ENCODE data around the gene CYSRT1. TPM values are rescaled to one million over a fixed set of nuclear protein-coding genes. Genes with fewer than 3 reads are reported as not detected.
A peak's percentile ranks its signal among the peaks of the same experiment; 100 is the strongest.

Gene CYSRT1
- total RNA-seq, 1 donor from 2014 or later: 3.9 TPM

DNA sequence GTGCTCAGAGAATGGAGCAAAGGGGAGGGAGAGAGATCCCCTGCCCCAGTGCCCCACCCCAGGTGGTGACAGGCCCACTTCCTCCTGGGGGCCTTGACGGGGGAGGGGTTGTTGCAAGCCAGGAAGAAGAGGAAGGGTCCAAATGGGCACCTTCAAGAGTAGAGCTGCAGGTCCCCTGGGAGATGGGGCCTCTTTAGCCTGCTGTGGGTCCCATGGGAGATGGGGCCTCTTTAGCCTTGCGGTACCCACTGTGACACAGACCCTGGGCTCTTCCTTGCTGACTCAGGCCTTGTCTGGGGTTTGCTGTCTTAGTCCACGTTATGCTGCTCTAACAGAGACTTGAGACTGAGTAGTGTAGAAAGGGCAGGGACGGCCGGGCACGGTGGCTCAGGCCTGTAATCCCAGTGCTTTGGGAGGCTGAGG, 43.0 kb downstream of the CYSRT1 start:
- H3K4me3 ChIP-seq (ENCODE audit: low read depth, low read length): no peak overlapping the region
- H3K36me3 ChIP-seq (ENCODE audit: control insufficient read depth, insufficient read depth, low read length): peaks cover 30% of the 10 kb centered on the region
- TF ChIP-seq, protein P1, sequence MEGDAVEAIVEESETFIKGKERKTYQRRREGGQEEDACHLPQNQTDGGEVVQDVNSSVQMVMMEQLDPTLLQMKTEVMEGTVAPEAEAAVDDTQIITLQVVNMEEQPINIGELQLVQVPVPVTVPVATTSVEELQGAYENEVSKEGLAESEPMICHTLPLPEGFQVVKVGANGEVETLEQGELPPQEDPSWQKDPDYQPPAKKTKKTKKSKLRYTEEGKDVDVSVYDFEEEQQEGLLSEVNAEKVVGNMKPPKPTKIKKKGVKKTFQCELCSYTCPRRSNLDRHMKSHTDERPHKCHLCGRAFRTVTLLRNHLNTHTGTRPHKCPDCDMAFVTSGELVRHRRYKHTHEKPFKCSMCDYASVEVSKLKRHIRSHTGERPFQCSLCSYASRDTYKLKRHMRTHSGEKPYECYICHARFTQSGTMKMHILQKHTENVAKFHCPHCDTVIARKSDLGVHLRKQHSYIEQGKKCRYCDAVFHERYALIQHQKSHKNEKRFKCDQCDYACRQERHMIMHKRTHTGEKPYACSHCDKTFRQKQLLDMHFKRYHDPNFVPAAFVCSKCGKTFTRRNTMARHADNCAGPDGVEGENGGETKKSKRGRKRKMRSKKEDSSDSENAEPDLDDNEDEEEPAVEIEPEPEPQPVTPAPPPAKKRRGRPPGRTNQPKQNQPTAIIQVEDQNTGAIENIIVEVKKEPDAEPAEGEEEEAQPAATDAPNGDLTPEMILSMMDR (IDR thresholded peaks at IDR 0.05; ENCODE audit: insufficient read depth, low read length, severe bottlenecking): no peak
- FAIRE-seq (no peak), DNase-seq (ENCODE audit: low read depth) (no peak)
- no peaks in the 10 kb centered on the region for H3K27me3 ChIP-seq (ENCODE audit: control insufficient read depth, insufficient read depth, low read length)

DNA sequence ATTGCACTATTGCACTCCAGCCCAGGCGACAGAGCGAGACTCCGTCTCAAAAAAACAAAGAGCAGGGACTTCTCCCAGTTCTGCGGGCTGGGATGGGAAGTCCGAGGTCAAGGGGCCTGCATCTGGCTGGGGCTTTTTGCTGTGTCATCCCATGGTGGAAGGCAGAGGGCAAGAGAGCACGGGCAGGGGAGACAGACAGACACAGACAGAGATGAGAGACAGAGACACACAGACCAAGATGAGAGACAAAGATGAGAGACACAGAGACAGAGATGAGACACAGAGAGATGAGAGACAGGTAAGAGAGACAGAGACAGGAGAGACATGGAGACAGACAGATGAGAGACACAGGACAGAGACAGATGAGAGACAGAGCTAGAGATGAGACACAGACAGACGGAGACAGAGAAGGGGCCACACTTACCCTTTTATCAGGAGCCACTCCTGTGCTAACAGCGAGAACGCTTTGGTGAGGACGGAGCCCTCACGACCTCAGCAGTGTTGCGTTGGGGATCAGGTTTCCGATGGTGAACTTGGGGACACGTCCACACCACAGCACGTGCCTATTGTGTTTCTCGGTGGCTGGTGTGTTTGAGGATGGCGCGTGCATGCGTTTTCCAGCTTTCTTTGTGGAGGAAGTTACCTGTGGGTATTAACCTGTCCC, 43.7 kb downstream of the CYSRT1 start:
- no peak overlapping the region for H3K4me3 ChIP-seq (ENCODE audit: low read depth, low read length)
- peak; percentile 7 for FAIRE-seq
- H3K27me3 ChIP-seq (ENCODE audit: control insufficient read depth, insufficient read depth, low read length): no peaks in the 10 kb centered on the region
- TF ChIP-seq, protein P1 (IDR thresholded peaks at IDR 0.05; ENCODE audit: insufficient read depth, low read length, severe bottlenecking): no peak
- H3K36me3 ChIP-seq (ENCODE audit: control insufficient read depth, insufficient read depth, low read length): peaks cover 30% of the 10 kb centered on the region
- no peak for DNase-seq (ENCODE audit: low read depth)

DNA sequence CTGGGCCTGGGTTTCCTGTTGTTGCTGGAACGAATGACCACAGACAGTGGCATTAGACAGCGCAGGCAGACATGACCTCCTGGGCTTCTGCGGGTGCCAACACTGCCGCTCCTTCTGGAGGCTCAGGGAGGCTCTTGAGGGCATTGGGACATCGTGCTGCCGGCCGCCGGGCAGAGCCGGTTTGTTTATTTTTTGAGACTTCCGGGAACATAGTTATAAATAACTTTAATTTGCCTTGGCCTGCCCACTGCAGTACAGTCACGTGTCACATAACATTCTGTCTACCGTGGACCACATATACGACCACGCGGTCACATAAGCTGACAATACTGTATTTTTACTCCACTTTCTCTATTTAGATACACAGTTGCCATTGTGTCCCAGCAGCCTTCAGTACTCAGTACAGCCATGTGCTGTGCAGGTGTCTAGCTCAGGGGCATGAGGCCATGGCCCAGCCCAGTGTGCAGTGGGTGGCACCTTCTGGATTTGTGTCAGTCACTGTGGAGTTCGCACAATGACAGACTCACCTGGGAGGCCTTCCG, 44.3 kb downstream of the CYSRT1 start:
- no peak overlapping the region for H3K4me3 ChIP-seq (ENCODE audit: low read depth, low read length)
- TF ChIP-seq, protein P1 (IDR thresholded peaks at IDR 0.05; ENCODE audit: insufficient read depth, low read length, severe bottlenecking): no peak
- peaks cover 25% of the 10 kb centered on the region for H3K36me3 ChIP-seq (ENCODE audit: control insufficient read depth, insufficient read depth, low read length)
- FAIRE-seq (no peak), DNase-seq (ENCODE audit: low read depth) (peak; percentile 48)
- H3K27me3 ChIP-seq (ENCODE audit: control insufficient read depth, insufficient read depth, low read length): no peaks in the 10 kb centered on the region

DNA sequence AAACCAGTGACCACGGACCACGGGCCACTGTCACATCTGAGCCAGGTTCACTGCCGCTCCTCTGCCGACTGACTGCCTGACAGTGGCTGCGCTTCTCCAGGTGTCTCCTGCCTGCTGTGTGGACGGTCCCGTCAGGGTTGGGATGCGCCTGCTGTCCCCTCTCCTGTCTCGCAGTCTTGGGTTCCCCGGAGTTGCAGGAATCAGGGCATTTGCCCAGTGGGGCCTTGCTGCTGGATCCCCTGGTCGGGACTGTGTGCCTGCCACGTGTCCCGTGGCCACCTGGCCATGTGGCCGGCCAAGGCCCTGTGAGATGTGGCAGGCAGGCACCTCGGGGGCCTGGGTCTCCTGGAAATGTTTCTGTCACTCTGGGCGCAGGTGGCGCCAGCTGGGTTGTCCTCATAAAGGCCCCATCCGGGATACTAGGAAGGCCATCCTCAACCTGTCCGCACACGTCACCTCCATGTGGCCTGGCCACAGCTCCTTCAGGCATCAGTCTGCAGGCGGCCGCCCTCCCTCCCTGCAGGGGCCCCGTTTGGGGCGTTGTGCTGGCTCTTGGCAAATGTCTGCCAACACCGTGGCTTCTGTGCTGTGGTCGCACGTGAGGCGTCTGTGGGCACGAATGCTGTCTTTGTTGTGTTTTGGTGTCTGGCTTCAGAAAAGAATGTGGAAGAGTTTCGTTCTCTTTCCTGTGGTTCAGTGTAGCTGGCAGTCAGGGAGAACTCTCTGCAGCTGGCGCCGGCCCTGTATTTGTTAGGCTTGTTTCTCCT, 46.1 kb downstream of the CYSRT1 start:
- Histone ChIP-seq H3K4me3 (ENCODE audit: low read depth, low read length) (no peak overlapping the region), H3K27me3 (ENCODE audit: control insufficient read depth, insufficient read depth, low read length) (no peaks in the 10 kb centered on the region), H3K36me3 (ENCODE audit: control insufficient read depth, insufficient read depth, low read length) (peaks cover 20% of the 10 kb centered on the region)
- TF ChIP-seq, protein P1 (IDR thresholded peaks at IDR 0.05; ENCODE audit: insufficient read depth, low read length, severe bottlenecking): no peak
- DNase-seq (ENCODE audit: low read depth): no peak
- no peak for FAIRE-seq

DNA sequence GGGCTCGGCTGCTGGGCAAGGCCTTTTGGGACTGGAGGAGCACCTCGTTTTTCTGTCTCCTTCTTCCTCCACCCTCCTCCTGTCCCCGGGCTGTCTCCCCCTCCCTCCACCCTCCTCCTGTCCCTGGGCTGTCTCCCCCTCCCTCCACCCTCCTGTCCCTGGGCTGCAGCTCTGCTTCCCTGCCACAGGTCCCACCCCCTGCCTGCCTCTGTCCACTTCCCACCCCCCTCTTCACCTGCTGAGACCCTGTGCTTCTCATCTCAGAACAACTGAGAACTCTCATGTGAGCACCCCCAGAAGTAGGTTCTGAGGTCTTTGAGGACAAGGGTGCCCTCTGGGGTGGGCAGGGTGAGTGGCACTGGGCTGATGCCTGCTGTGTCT, 46.7 kb downstream of the CYSRT1 start:
- peaks cover 19% of the 10 kb centered on the region for H3K36me3 ChIP-seq (ENCODE audit: control insufficient read depth, insufficient read depth, low read length)
- FAIRE-seq (no peak), DNase-seq (ENCODE audit: low read depth) (no peak)
- TF ChIP-seq, protein P1 (IDR thresholded peaks at IDR 0.05; ENCODE audit: insufficient read depth, low read length, severe bottlenecking): no peak
- no peaks in the 10 kb centered on the region for H3K27me3 ChIP-seq (ENCODE audit: control insufficient read depth, insufficient read depth, low read length)
- no peak overlapping the region for H3K4me3 ChIP-seq (ENCODE audit: low read depth, low read length)
